GM21619 (cell line): ENCODE measurements around the gene HECTD1.
"Not testable (repeated sequence)": the region's sequence is repeated elsewhere in the genome, so short reads cannot be mapped to it uniquely, and the experiment has no call there.

Experiments used
- ATAC-seq: cut with Tn5 transposase; IDR thresholded peaks from one replicate; pipeline ENCODE4 v1.9.1; 2021; ENCODE audit not compliant: unreplicated experiment

The HECTD1 gene

DNA sequence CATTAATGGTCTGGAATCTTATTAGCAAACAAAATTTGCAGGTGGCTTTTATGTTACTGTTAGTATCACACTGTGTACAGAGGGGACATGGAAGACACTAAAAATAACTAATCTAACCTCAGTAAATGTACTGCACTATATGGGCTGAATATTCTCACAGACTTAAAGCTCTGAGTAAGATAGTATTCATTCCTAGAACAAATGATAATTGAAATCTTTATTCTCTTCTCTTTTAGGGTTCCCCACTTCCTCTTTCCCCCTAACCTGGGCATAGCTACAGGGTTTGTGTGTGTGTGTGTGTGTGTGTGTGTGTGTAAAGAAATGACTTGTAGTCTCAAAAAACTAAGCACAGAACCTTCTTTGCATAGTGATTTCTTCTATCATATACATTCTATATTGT, 21.4 kb upstream of the HECTD1 start:
- peak; percentile 92 for ATAC-seq

DNA sequence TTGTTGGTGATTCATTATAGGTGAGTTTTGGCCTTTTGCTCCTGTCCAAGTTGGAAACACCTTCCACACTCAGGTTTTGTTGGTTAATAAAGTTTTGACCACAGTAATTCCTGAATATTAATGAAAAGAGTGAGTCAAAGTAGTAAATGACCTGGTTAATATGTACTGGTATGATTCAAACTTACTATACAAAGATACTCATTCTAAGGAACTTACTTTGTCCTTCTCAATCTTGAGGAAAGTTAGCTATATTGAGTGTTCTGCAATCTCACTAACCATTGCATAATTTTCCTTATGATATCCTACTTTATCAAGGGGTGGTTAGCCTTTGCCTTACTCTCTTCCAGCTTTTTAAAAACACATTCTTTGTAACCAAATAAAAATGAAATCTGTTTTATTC, 20.9 kb upstream of the HECTD1 start:
- peak; percentile 50 for ATAC-seq

DNA sequence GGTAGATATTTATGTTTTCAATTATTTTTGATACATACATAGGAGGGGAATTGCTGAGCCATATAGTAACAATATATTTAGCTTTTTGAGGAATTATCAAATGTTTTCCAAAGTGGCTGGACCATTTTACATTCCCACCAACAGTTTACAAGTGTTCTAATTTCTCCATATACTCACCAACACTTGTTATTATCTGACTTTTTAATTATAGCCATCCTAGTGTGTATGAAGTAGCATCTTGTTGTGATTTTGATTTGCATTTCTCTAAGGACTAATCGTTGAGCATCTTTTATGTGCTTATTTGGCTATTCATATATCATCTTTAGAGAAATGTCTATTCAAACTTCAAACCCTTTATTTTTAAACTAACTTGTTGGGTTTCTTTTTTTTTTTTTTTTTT, 17.2 kb upstream of the HECTD1 start:
- ATAC-seq = no peak

DNA sequence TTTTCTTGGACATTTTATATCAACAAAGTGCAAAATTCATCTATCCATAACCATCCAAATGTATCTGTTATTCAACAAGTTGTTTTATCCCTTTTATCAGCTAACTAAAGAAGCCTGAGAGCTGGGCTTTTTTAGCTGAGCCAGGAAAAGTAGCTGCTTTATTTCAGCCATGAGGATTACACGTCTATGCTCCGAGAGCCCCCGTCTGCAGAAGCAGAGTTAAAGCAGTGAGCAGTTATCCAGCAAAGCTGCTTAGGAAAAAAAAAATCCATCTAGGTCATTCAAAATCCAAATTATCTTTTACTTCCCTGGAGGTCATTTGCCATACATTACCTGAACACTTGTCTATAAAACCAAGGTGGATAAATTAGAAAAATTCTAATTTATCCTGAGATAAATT, 15.7 kb upstream of the HECTD1 start:
- no peak for ATAC-seq

- ATAC-seq = no peak
Measured at GRCh38 chr14:31222834-31223233, 15.2 kb upstream of the HECTD1 start.

- no peak for ATAC-seq
Measured at GRCh38 chr14:31221266-31221665, 13.7 kb upstream of the HECTD1 start.

GRCh38 chr14:31219169-31219568, 11.6 kb upstream of the HECTD1 start:
- no peak for ATAC-seq

DNA sequence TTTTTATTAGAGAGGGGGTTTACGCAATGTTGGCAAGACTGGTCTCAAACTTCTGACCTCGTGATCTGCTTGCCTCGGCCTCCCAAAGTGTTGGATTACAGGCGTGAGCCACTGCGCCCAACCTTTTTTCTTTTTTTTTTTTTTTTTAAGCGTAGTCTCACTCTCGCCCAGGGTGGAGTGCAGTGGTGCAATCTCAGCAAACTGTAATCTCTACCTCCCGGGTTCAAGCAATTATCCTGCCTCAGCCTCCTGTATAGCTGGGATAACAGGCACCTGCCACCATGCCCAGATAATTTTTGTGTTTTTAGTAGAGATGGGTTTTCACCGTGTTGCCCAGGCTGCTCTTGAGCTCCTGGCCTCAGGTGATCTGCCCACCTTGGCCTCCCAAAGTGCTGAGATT, 8.8 kb upstream of the HECTD1 start:
- ATAC-seq = no peak

GRCh38 chr14:31212893-31213292, 5.3 kb upstream of the HECTD1 start:
- no peak for ATAC-seq

DNA sequence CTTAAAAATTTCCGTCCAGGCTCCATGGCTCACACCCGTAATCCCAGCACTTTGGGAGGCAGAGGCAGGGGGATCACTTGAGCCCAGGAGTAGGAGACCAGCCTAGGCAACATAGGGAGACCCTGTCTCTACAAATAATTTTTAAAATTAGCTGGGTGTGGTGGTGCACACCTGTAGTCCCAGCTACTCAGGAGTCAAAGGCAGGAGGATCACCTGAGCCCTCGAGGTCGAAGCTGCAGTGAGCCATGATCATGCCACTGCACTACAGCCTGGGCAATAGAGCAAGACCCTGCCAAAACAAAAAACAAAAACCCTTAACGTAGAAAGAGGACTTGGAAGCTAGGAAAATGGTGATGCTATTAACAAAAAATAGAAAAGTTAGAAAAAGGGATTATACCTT, 2.0 kb upstream of the HECTD1 start:
- no peak for ATAC-seq

DNA sequence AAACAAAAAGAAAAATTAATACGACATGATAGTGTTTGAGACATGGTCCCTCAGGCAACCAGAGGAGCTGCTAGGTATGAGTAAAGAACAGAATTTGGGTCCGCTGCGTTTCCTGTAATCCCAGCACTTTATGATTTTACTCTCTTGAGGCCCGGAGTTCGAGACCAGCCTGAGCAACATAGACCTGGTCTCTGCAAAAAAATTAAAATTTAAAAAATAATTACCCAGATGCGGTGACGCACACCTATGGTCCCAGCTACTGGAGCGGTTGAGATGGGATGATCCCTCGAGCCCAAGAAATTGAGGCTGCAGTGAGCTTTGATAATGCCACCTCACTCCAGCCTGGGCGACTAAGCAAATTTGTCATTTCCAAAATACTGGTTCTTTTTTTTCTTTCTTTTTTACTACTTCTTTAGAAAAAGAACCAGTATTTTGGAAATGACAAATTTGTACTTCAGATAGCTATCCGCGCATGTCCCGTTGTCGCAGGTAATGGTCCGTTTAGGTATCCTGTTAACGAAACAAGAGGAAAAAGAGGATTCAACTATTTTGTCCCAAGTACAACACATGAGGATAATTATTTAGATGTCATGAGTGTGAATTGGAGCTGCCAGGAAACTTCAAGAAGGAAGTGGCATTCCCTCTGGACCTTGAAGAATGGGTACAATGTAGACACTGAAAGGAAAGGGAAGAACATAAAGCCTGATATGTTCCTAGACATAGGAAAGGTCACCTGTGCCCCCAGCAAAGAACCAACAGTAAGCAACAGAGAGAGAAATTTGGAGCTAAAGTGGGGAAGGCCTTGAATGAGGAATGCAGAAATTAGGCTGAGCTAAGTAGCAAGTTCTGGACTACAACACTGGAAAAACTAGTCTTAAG, 1.2 kb upstream of the HECTD1 start:
- no peak for ATAC-seq

DNA sequence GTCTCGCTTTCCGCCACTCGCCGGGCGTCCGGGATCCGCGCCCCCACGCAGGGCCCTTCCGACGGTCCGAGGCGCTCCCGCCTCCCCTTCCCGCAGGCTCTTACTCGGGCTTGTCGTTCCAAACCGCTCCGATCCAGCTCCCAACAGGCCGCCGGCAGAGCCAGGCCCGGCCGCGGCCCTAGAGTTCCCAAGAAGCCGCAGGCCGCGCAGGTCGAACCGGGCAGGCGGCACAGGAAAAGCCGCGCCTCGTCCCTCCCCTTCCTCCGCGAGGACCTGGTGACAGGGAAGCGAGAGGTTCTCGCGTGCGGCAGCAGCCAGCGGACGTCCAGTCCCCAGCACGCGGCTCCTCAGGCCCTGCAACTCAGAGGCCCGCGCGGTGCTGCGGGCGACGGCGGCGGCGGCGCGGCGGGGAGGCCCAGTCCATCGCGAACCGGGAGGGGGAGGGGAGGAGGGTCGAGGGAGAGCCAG, 272 bp downstream of the HECTD1 start:
- ATAC-seq = peak; percentile 37

GRCh38 chr14:31206536-31207286, 882 bp downstream of the HECTD1 start:
- ATAC-seq = peak; percentile 13

DNA sequence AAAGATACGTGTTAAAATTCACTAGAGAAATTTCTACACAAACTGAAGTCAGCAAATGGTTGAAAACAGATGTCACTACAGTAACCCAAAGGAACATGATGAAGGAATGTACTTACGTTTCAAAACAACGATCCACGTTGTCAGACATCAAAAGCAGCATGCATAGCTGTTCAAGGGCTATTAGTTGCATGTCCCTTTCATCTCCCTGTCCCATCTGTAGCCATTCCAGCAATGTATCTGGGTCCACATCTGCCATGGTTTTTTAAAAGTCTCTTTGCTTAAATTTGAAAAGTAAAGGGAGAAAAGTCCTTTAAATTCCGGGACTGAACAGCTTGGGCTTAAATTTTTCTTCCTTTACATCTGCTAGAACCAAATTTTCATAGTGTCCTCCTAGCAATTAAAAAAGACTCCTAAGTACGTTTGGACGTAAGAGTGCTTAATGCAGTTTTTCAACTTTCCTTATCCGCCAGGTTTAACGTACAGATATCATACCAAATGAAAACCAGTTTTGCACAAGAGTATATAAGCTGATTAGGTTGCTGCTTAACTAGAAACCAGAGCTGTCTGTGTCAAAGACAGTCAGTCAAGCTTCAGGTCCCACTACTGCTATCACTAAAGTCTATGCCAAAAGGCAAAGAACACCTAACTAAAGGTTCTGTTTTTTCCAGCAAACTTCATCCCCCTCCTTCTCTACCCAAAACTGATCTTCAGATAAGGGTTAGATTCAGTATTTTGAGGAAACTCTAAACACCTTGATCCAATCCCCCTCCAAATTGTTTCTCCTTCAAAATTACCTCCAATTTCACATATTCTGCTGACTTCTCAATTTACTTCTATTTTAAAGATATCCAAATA, 1.7 kb downstream of the HECTD1 start:
- no peak for ATAC-seq

- ATAC-seq = no peak
Measured at GRCh38 chr14:31204593-31205534, 2.7 kb downstream of the HECTD1 start.

DNA sequence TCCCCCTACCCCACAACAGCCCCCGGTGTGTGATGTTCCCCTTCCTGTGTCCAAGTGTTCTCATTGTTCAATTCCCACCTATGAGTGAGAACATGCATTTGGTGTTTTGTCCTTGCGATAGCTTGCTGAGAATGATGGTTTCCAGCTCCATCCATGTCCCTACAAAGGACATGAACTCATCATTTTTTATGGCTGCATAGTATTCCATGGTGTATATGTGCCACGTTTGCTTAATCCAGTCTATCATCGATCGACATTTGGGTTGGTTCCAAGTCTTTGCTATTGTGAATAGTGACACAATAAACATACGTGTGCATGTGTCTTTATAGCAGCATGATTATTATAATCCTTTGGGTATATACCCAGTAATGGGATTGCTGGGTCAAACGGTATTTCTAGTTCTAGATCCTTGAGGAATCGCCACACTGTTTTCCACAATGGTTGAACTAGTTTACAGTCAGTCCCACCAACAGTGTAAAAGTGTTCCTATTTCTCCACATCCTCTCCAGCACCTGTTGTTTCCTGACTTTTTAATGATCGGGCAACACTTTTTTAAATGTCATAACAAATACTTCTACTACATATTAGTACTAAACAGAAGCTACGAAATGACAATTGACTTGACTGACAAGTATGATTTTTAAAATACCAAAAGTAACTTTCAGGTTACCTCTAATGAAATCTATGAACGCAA, 3.5 kb downstream of the HECTD1 start:
- ATAC-seq = not testable (repeated sequence)

- ATAC-seq = no peak
Measured at GRCh38 chr14:31203414-31203742, 4.2 kb downstream of the HECTD1 start.

GRCh38 chr14:31201111-31201510, 6.5 kb downstream of the HECTD1 start:
- ATAC-seq = no peak

DNA sequence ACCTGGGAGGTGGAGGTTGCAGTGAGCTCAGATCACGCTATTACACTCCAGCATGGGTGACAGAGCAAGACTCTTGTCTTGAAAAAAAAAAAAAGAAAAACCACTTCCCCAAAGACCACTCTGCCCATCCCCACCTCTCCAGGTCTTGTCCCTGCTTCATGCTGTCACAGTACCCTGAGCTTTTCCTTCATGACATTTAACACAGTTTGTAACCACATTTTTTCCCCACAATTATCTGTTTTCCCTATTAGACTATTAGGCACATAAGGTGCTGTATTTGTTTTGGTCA, 6.9 kb downstream of the HECTD1 start:
- ATAC-seq = no peak

DNA sequence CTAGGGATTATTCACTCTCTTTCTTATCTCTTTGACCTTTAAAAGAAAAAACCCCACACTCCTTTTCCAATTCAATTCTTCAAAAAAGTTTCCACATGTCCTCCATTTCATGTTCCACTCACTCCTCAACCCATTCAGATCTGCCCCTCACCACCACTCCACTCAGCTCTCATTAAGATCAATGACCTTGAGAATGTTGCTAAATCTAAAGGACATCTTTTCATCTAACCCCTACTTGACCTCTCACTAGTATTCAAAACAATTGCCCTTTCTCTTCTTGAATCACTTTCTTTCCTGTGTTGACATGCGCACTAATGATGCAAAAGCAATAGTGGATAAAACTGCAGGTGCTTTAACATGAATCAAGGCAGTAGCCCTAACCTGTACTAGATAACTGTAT, 9.9 kb downstream of the HECTD1 start:
- ATAC-seq = no peak
